Panc1 (cell line): ENCODE results near the gene HLA-DRA.

ENCODE experiments used
- POLR2AphosphoS5 ChIP-seq: IDR thresholded peaks from 2 replicates; pipeline ENCODE4 v1.6.1; 2012; ENCODE audit warnings: mild to moderate bottlenecking, low read depth, low read length, moderate library complexity
- SIN3A ChIP-seq: IDR thresholded peaks from 2 replicates; pipeline ENCODE4 v1.6.1; 2012; ENCODE audit warnings: low read depth, mild to moderate bottlenecking, low read length, moderate library complexity, borderline replicate concordance; ENCODE audit not compliant: insufficient read depth
- TCF7L2 ChIP-seq: IDR thresholded peaks from 2 replicates; pipeline ENCODE4 v1.6.1; 2011; ENCODE audit warnings: mild to moderate bottlenecking, low read depth, low read length, inconsistent platforms
- TF ChIP-seq, protein P1 (sequence below), 2 experiments: IDR thresholded peaks; 2 replicates each; pipeline ENCODE4 v1.6.1; 2011 to 2012; ENCODE audit warnings: low read depth in 2 of 2, control low read depth in 1 of 2, low read length in 1 of 2, mild to moderate bottlenecking in 1 of 2, moderate library complexity in 1 of 2; ENCODE audit not compliant: insufficient read depth in 1 of 2
- TF ChIP-seq, protein P2 (sequence below): fragments of 450-650 bp; IDR thresholded peaks from 2 replicates; pipeline ENCODE4 v1.5.1; 2017; ENCODE audit warnings: mild to moderate bottlenecking

DNA sequence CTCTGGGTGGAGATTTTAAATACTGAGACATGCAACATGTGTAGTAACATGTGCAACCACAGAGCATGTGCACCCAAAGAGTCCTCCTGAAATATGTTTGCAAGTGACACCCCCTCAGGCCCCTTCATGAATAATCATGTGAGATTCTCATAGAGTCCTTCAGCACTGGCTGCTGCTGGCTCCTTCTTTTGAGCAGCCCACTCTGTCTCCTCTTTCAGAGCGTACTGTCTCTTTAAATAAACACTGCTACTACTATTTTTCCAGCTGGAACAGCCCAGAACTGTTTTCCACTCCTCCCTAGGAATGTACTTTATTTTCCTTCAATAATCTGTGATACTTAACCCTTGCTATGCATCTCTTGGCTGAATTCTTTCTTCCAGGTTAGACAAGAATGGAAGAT, 48.4 kb downstream of the HLA-DRA start:
- TF ChIP-seq, protein P1, sequence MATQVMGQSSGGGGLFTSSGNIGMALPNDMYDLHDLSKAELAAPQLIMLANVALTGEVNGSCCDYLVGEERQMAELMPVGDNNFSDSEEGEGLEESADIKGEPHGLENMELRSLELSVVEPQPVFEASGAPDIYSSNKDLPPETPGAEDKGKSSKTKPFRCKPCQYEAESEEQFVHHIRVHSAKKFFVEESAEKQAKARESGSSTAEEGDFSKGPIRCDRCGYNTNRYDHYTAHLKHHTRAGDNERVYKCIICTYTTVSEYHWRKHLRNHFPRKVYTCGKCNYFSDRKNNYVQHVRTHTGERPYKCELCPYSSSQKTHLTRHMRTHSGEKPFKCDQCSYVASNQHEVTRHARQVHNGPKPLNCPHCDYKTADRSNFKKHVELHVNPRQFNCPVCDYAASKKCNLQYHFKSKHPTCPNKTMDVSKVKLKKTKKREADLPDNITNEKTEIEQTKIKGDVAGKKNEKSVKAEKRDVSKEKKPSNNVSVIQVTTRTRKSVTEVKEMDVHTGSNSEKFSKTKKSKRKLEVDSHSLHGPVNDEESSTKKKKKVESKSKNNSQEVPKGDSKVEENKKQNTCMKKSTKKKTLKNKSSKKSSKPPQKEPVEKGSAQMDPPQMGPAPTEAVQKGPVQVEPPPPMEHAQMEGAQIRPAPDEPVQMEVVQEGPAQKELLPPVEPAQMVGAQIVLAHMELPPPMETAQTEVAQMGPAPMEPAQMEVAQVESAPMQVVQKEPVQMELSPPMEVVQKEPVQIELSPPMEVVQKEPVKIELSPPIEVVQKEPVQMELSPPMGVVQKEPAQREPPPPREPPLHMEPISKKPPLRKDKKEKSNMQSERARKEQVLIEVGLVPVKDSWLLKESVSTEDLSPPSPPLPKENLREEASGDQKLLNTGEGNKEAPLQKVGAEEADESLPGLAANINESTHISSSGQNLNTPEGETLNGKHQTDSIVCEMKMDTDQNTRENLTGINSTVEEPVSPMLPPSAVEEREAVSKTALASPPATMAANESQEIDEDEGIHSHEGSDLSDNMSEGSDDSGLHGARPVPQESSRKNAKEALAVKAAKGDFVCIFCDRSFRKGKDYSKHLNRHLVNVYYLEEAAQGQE (IDR thresholded peaks at IDR 0.05; ENCODE audit: insufficient read depth in 1 of 2, low read depth in 2 of 2, low read length in 1 of 2) = no peak
- TF ChIP-seq, protein P2, sequence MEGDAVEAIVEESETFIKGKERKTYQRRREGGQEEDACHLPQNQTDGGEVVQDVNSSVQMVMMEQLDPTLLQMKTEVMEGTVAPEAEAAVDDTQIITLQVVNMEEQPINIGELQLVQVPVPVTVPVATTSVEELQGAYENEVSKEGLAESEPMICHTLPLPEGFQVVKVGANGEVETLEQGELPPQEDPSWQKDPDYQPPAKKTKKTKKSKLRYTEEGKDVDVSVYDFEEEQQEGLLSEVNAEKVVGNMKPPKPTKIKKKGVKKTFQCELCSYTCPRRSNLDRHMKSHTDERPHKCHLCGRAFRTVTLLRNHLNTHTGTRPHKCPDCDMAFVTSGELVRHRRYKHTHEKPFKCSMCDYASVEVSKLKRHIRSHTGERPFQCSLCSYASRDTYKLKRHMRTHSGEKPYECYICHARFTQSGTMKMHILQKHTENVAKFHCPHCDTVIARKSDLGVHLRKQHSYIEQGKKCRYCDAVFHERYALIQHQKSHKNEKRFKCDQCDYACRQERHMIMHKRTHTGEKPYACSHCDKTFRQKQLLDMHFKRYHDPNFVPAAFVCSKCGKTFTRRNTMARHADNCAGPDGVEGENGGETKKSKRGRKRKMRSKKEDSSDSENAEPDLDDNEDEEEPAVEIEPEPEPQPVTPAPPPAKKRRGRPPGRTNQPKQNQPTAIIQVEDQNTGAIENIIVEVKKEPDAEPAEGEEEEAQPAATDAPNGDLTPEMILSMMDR = no peak
- no peak for TF ChIP-seq POLR2AphosphoS5
- TF ChIP-seq SIN3A = no peak
- no peak for TF ChIP-seq TCF7L2
